Hypothalamus (tissue), 51 donors: ENCODE measurements around the gene SELENOM.
"Not testable (repeated sequence)": the region's sequence is repeated elsewhere in the genome, so short reads cannot be mapped to it uniquely, and the experiment has no call there.

Experiments
- DNase-seq, 51 donors: peaks; one replicate each; lab custom pipeline; 2025; lab: John Stamatoyannopoulos, UW

SELENOM gene

DNA sequence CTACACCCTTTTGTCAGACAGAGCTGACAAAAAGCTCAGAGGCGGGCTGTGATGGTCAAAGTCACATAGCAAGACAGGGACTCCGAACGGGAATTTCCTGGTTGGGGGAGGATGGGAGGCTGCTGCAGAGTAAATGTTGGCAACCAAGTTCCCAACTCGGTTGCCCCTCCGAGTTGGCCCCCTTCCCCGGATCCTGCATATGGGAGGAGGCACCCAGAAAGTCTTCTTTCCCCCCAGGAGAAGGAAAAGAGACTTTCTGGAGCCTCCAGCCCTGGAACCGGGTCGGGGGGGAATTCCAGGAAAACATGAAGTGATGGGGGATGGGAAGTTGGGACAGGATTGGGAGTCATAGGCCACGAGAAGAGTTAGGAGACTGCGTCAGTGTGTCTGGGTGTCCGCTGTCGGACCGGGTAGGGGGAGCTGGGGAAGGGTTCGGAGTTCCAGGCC is 614 bp downstream of the SELENOM start:
- DNase-seq = no peak

DNA sequence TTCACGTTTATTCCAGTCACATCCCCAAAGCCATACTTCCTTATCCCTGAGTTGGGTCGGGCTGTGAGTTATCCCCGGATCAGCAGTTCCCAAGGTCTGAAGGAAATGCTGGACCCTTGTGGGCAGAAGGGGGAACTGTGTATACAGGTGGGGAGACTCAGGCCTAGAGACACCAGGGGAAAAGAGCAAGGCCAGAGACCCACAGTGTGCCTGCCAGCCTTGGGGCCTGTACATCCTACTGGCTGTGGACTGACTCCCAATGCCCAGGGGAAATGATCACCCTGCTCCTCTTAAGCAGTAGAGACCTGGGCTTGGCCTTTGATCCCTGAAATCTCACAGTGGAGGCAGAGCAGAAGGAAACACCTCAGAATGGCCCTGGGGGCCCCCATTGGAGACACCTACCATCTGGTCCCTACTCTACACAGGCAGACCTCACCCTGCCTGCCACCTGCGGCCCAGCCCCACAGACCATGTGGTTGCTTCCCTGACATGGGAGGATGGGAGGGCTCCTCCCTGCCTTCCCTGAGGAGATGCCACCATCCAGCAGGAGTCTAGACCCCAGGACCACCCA is 1.3 kb downstream of the SELENOM start:
- DNase-seq = no peak

DNA sequence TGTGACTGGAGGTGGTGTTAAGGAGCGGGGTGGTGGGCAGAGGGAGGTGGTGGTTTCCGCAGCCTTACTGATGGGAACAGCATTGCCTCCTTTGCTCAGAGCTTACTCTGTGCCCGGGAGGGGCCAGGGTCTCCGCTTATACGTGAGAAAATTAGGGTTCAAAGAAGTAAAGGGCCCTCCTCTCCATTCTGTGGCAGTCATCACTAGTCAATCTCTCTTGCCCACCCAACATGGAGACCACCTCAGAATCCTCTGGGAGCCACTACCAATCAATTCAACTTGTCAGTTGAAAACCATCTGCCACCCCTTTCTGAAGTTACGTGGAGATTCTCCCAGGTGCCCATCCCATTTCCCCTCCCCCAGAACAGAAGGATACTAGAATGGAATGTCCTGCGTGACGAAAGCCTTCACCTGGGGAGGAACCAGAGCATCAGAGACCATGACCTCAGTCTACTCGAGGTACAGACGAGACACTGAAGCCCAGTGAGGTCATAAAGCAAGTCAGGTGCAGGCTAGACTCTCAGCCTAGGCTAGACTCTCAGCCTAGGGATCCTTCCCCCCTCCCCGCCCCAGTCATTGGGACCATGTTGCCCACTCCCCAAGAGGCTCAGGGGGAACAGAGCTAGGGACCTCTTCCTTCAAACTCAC is 2.0 kb downstream of the SELENOM start:
- DNase-seq = no peak

DNA sequence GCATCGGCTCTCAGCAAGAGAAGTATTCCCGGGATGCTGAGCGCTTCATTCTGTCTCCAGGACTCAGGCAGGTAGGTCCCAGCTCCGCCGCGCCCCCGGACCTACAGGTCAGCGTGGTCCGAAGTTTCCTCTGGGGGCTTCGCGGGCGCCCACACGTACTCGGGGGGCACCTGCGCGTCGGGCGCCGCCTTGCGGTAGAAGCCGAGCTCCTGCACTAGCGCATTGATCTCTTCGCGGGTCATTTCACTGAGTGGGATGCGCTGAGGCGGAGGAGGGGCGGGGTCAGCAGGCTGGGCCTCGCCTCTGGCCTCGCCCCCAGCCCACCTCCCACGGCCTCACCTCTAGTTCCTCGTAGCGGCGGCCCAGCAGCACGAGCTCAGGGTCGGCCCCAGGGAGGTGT is 2.5 kb downstream of the SELENOM start:
- DNase-seq = no peak

DNA sequence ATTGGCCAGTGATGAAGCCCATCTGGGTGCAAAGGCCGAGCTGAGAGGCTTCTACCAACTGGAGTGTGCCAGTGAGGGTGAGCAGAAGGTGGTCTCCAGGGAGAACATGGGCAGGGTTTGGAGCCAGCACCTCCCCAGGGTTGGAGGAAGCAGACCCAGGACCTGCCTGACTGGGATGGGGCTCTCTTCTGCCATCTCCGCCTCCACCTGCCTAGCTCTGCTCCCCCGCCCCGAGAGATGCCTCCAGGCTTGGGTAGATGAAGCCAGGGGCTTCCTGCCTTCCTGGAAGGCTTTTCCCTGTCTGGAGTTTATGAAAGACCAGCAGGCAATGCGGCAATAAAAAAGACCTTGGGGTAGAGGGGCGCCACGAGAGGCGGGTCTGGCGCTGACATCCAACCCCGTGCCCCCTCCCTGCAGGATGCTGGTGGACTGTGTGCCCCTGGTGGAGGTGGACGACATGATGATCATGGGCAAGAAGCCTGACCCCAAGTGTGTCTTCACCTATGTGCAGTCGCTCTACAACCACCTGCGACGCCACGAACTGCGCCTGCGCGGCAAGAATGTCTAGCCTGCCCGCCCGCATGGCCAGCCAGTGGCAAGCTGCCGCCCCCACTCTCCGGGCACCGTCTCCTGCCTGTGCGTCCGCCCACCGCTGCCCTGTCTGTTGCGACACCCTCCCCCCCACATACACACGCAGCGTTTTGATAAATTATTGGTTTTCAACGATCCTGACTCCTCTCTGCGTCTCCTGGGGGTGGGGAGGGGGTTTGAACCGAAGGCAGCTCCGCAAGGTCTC is 3.3 kb downstream of the SELENOM start:
- peak in 2 of 51 donors; percentile 20 to 22 for DNase-seq

DNA sequence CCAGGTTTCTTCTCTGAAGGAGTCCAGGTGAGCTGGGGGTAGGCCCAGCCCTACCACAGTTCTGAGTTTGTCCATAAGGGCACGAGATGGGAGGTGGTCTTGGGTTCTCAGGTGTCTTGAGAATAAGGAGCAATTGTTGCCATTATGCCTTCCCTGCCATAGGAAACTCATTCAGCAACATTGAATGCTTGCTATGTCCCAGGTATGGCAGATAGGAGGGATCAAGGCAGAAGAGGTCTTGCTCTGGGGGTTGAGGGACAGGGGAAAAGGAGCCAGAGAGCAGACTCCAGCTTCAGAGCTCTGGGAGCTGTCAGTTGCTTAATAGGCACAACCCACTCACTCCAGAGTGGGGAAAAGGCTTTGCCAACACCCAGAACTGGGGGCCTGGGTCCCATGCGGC is 4.3 kb downstream of the SELENOM start:
- no peak for DNase-seq

DNA sequence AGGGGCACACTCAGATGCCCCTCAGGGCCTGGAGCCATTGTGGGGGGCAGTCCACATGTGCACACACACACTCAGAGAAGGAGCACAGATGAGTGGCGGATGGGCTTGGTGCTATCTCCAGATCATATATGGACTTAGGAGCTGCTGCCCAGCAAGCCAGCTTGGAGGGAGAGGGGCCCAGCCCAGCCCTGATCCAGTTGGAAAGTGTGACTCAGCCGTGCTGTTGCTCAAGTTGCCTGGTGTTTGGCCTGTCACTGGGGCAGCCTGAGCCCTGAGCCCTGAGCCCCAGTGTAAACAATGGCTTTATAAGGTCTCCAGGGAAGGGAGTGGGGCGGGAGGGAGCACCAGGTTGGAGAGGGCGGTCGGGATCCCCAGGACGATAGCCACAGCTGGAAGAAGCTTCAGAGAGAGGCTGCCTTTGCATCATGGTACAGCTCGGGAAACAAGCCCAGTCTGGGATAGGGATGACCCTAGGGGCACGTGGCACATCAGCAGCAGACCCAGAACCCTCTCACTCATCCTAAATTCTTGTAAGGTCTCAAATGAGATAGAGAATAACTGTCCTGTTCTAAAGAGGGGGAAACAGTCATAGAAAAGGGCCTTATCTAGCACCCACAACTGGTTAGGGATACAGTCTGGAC is 4.8 kb downstream of the SELENOM start:
- no peak for DNase-seq

DNA sequence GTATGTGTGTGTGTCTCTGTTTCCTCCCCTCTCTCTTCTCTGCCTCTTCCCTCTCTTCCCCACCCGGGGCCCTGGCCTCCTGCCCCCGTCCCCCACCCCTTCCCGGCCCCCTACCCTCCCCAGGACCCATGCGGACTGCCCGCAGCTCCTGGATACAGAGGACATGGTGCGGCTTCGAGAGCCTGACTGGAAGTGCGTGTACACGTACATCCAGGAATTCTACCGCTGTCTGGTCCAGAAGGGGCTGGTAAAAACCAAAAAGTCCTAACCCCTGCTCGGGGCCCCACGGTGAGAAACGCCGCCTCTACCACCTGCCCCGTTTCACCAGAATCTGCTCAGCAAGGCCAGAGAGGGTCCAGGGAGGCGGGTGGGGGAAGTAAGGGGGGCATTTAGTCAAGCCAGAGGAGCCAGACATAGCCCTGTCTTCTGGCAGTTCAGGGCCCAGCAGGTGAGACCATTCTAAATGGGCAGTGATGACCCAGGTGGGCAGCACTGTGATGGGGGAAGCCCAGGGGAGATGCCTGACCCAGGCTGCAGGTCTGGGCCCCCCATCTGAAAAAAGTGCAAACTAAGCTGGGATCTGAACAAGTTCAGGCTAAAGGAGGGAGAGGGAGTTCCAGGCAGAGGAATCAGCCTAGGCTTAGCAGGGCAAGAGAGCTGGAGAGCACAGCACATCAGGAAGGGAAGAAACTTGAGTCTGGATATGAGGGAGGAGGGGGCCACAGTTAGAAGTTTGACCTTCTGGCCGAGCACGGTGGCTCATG is 6.4 kb downstream of the SELENOM start:
- DNase-seq = no peak

DNA sequence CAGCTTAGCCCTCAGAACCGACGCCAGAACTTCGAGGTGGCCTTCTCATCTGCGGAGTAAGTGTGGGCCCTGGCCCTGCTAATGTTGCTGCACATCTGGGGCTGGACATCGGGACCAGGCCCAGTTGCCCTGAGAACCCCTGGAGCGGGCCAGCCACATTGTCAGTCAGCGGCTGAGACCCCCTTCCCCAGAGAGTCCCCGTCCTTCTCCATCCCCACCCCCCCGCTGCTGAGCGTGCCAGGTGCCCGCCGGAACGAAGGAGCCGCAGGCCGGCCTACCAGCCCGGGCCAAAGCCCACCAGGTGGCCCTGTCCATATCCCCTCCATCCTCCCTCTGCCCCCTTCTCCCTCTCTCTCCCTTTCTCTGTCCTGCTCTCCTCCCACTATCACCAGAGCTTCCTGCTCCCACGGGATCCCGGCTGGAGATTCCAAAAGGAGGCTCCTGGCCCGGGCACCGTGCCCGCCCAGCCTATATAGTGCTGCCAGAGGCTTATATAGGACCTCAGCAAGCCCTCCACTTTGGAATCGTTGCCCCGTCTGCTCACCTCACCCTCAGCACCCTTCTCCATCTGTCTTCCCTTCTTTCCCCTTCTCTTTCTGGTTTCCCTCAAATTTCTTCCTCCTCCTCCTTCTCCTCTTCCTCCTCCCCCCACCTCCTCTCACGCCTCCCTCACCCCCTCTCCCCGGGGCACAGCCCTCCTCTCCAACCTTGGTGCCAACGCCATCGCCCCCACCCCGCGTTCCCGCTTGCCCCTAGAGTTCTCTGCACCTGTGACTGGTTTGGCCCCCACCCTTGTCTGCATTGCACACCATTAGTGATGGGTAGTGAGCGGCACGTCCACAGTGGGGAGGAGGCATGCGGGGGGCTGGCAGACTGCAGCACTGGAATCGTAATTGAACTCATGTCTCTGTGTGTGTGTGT is 7.3 kb downstream of the SELENOM start:
- no peak for DNase-seq

DNA sequence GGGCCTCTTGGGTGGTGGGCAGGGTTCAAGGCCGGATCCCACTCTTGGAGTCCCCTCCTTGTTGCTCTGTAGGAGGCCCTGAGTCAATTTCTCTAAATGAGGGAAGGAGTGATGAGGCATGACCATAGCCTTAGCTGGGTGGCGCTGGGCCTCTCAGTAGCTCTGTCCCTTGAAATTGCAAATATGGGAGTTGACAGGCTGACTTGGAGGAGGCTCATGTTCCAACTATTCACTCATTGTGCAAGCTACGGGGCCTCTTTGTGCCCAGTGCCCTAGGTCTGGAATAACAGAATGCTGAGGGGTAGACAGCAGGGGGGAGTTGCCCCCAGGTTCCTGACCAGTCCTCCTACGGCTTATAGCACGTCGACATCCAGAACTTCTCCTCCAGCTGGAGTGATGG is 8.0 kb downstream of the SELENOM start:
- no peak for DNase-seq

DNA sequence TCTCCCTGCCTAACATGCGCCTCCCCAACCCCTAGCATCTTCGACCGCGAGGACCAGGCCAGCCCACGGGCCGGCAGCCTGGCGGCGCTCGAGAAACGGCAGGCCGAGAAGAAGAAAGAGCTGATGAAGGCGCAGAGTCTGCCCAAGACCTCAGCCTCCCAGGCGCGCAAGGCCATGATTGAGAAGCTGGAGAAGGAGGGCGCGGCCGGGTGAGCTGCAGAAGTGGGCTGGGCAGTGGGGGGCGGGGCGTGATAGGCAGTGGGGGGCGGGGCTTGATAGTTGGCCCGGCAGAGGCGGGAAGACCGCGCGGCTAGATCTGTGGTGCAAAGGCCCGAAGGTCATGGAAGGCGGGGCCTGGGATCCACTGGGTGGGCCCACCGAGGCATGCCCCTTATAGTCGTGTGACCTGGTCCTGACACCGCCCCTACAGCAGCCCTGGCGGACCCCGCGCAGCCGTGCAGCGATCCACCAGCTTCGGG is 8.7 kb downstream of the SELENOM start:
- peak in 5 of 51 donors; percentile 15 to 37 (median 22) for DNase-seq

DNA sequence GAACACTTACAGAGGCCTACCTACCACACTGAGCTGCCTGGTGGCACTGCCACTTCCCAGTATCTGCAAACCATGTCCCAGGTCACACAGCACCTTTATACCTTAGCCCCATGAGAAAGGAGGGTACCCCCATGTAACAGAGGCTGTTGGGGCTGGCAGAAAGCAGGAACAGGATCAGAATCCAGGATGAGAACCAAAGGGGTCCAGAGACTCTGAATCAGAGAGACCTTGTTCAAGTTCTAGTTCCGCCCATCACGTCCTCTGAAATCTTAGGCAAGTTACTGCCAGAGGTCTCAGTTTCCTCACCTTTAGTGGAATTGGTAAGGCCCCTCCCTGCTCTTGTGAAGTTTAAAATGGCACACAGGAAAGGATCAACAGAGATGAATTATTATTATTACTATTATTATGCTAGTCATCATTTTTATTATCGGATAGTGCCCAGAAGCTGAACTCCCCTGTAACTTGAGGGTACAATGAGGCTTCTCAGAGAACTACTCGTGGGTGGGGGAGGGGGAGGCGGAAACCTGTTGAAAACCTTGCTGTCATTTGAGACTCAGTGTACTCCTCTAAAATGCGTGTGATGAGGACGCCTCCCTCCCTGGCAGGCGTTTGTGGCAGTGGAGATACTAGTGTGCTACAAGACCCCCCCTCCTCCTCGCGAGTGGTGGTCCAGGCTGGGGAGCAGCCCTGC is 9.3 kb downstream of the SELENOM start:
- DNase-seq = no peak

DNA sequence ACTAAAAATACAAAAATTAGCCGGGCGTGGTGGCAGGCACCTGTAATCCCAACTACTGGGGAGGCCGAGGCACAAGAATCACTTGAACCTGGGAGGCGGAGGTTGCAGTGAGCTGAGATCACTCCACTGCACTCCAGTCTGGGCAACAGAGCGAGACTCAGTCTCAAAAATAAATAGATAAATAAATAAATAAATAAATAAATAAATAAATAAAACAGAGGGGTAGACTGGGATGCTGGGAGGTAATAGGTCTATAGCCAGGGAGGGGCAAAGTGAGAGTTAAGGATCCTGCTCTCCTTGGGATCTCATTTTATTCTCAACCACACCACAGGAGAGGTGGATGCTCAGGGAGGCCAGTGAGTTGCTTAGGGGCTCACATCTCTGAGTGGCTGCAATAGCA is 9.8 kb downstream of the SELENOM start:
- DNase-seq = not testable (repeated sequence)

DNA sequence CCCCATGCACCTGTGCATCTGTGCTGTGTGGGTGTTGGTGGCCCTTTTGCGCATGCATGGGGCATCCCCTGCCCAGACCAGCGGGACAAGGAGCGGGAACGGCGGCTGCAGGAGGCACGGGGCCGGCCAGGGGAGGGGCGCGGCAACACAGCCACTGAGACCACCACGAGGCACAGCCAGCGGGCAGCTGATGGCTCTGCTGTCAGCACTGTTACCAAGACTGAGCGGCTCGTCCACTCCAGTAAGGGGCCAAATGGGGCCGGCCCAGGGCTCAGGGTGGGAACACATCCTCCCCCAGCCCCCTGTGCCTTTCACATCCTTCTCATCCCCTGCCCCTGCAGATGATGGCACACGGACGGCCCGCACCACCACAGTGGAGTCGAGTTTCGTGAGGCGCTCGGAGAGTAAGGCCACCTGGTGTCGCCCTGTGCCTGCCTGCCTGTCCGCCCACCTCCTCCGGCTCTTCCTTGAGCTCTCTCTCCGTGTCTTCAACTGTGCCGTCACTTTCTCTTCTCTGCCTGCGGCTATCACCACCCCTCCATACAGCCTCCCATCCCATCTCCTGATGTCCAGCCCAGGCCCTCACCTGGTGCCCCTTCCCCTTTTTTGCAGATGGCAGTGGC is 10.6 kb downstream of the SELENOM start:
- no peak for DNase-seq

DNA sequence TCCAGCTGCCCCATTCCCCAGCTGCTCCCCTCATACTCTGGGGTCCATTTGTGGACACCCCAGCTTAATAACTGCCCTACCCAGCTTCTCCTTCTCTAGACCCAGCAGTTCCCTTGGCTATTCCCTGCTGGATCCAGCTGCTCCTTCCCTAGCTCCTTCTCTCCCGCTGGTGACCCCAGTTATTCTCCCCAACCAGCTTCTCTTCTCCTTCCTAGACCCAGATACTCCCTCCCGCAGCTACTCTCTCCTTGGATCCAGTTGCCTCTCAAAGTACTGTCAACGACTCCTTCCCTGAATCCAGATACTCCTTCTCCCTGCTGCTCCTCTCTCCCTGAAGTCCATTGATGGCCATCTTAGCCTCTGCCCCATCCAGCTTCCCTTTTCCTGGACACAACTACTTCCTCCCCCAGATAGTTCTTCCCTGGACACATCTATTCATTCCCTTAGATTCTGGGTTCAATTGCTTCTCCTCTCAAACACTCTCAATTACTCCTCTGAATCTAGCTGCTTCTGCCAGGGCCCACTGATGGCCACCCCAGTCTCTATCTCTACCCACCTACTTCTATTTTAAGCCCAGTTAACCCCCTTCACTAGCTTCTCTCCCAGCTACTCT is 11.6 kb downstream of the SELENOM start:
- DNase-seq = no peak

DNA sequence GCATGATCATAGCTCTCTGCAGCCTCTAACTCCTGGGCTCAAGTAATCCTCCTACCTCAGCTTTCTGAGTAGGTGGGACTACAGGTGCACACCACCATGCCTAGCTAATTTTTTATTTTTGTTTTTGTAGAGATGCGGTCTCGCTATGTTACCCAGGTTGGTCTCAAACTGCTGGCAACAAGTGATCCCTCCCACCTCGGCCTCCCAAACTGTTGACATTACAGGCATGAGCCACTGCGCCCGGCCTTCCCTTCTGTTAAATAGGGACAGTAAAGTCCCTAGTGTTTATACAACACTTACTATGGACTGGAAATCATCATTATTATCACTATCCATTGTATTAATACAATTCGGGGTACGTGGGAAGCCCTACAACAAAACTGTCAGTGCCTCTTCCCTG is 12.6 kb downstream of the SELENOM start:
- no peak for DNase-seq

DNA sequence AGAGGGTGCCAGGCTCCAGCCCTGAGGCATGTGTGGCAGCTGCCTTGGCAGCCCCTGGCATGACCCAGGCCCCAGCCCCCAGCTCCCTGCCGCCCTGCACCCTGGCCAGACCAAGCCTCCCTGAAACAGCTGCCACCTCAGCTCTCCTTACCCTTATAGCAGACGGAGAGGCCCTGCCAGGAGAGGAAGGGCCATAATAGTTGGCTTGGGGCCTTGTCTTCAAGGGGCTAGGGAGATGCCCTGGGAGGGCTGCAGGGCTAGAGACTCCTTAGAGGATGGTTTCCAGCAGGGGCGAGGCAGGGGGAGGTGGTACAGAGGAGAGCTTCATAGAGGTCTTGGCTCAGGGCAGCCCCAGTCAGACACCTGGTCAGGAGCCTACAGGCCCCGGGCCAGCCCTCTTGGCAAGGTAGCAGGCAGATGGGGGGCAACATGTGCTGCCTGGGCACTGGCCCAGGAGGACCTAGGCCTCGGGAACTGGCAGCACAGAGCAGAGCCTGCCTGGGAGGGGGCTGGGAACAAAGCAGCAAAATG is 13.3 kb downstream of the SELENOM start:
- peak in 23 of 51 donors; percentile 15 to 68 (median 41) for DNase-seq
